HEK293 (cell line): ENCODE measurements around the gene SLC6A3.

Experiments used
- CTCF ChIP-seq: fragments of 450-650 bp; formaldehyde crosslinking; IDR thresholded peaks from 2 replicates; pipeline ENCODE4 v1.5.1; 2016; ENCODE audit warnings: missing biosample characterization, missing genetic modification characterization
- SP2 ChIP-seq: fragments of 450-650 bp; formaldehyde crosslinking; IDR thresholded peaks from 2 replicates; pipeline ENCODE4 v1.5.1; 2016; ENCODE audit warnings: missing biosample characterization, missing genetic modification characterization
- ZBTB1 ChIP-seq: fragments of 450-650 bp; formaldehyde crosslinking; IDR thresholded peaks from 2 replicates; pipeline ENCODE4 v1.5.1; 2016; ENCODE audit warnings: missing biosample characterization, missing genetic modification characterization
- ZBTB17 ChIP-seq: fragments of 450-650 bp; formaldehyde crosslinking; IDR thresholded peaks from 2 replicates; pipeline ENCODE4 v1.5.1; 2016; ENCODE audit warnings: missing biosample characterization, missing genetic modification characterization
- ZNF174 ChIP-seq: fragments of 450-650 bp; formaldehyde crosslinking; IDR thresholded peaks from 2 replicates; pipeline ENCODE4 v1.5.0; 2017; ENCODE audit warnings: missing biosample characterization, mild to moderate bottlenecking, missing genetic modification characterization
- ZNF274 ChIP-seq, 2 experiments: fragments of 200-500 bp in 1 of 2; fragments of 450-650 bp in 1 of 2; sonication (Bioruptor generic) in 1 of 2; formaldehyde crosslinking in 1 of 2; IDR thresholded peaks; 2 replicates each; pipeline versions ENCODE4 v1.5.1 to v1.6.1; 2014 to 2016; ENCODE audit warnings: borderline replicate concordance in 1 of 2, inconsistent platforms in 1 of 2, low read length in 1 of 2, missing biosample characterization in 1 of 2, missing genetic modification characterization in 1 of 2
- ZNF366 ChIP-seq: fragments of 450-650 bp; formaldehyde crosslinking; conservative IDR thresholded peaks from 2 replicates; pipeline ENCODE4 v1.5.1; 2016; ENCODE audit warnings: missing biosample characterization, missing genetic modification characterization
- ZNF48 ChIP-seq: fragments of 450-650 bp; formaldehyde crosslinking; IDR thresholded peaks from 2 replicates; pipeline ENCODE4 v1.5.1; 2016; ENCODE audit warnings: missing biosample characterization, missing genetic modification characterization

GRCh38 chr5:1431896-1432295 lies 13.3 kb downstream of the SLC6A3 start:
- no peak for TF ChIP-seq CTCF
- TF ChIP-seq ZBTB1 (tag by site-specific recombination): no peak
- TF ChIP-seq ZNF174: no peak
- TF ChIP-seq ZBTB17 (tag by site-specific recombination): no peak
- TF ChIP-seq SP2 (tag by site-specific recombination): no peak
- TF ChIP-seq ZNF274 (IDR thresholded peaks at IDR 0.05; ENCODE audit: low read length): no peak
- TF ChIP-seq ZNF274 (tag by site-specific recombination; IDR thresholded peaks at IDR 0.05; ENCODE audit: borderline replicate concordance): no peak
- no peak for TF ChIP-seq ZNF366
- no peak for TF ChIP-seq ZNF48
